NCI-H128 (cell line): ENCODE results near the gene DMAP1.

Source experiments
- DNase-seq: peaks from one replicate; lab custom pipeline; 2025; ENCODE audit not compliant: unreplicated experiment; lab: John Stamatoyannopoulos, UW

Gene DMAP1

DNA sequence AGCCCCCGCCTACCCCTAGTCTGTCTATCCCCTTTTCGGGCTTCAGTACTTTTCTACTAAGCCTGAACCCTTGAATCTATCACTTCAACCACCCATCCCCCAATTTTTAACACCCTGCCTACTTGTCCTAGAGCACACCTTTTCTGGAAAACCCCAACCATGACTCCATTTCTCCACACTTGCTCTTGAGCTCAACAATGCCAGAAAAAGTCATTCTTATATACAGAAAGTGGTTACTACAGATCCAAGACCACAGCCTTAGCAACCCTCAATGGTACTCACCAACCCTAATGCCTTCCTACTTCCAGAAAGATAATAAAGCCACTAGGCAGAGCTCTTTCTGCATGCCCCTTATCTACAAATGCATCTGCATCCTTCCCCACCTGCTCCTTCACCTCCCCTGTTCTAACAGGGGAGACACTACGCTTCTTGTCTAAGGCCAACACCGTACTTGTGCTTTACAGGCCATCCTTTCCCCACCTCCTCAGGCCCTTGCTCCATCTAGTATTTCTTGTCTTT, 41.2 kb downstream of the DMAP1 start:
- no peak for DNase-seq

- no peak for DNase-seq
Observed at GRCh38 chr1:44256762-44257554, 43.7 kb downstream of the DMAP1 start.

DNA sequence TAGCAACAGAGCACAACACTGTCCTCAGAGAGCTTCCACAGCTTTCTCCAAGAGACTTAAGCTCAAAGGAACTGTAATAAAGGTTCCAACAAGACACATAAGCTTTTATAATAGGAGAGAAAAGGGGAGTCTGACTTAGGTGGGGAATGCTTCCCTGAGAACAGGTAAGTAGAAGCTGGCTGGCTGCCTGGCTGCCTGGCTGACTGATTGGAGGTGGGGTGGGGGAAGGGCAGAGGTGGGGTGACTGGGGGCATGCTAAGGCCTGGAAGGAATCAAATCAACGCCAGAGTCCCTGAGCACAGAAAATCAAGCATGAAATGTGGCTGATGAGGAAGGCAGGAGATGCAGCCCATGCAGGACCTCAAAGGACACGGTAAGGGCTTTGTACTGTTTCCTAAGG, 45.8 kb downstream of the DMAP1 start:
- DNase-seq = no peak

DNA sequence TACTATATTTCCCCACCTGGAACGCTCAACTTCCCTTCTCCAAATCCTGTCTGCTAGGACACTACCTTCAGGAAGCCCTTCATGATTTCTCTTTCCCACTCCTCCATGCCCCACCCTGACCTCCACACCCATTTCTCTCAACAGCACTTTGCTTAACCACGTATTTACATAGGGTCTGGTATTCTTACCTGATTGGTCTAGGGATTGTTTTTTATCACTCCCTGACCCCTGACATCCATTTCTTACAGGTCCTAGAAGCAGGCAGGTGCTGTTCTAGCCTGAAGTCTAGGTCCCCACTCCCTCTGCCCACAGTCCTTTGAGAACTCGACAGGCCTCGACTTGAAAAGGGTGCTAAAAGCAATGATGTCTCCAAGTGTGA, 47.5 kb downstream of the DMAP1 start:
- no peak for DNase-seq

DNA sequence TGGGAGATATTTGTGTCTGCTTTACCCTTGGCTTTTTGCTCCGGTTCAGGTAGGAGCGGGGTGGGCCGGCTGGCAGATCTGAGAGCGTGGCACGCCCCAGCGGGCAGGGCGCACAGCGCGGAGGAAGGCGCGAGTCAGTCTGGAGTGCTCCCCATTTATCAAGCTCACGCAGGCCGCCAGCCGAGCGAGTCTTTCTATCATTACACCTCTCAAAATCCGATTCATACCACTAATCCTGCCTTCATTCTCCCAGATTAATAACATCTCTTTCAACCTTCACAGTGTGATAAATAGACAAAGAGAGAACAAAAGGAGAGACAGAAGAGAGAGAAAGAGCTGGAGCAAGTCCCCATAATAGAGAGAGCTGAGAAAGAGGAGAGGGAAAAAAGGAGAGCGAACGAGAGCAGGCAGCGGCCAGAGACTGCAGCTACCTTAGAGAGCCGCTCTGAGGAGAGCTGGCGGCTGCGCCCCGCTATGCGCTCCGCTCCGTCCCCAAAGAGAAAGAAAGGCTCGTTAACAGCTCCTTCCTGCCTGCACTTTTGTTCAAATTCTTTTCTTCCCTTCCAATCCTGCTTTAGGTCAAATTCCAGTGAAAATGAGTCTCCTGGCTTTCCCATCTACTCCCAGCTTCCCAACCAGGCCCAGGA, 48.0 kb downstream of the DMAP1 start:
- no peak for DNase-seq

- no peak for DNase-seq
Observed at GRCh38 chr1:44261962-44262361, 48.7 kb downstream of the DMAP1 start.

DNA sequence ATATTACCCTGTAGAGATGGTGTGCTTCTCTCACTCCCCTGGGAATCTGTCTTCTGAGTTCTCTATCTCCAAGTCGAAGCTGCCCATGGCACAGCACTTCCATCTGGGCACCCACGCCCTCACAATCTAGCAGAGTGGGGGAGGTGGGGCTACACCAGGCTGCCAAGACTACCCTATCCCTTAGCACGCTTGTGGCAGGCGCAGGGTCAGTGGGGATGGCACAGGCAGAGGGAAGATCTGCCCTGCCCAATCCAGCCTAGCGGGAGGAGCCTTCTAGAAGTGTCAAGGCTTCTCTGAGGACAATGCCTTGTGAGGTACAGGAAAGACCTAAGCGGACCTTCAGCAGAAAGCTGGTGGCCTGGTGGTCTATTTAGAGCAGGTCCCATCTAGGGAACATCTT, 49.1 kb downstream of the DMAP1 start:
- DNase-seq = no peak

- DNase-seq = no peak
Observed at GRCh38 chr1:44262816-44263567, 49.7 kb downstream of the DMAP1 start.

- no peak for DNase-seq
Observed at GRCh38 chr1:44263568-44264450, 50.5 kb downstream of the DMAP1 start.

- DNase-seq = no peak
Observed at GRCh38 chr1:44264451-44264771, 51.1 kb downstream of the DMAP1 start.

GRCh38 chr1:44265656-44266358, 52.5 kb downstream of the DMAP1 start:
- DNase-seq = no peak

GRCh38 chr1:44266400-44267344, 53.4 kb downstream of the DMAP1 start:
- no peak for DNase-seq

- no peak for DNase-seq
Observed at GRCh38 chr1:44267438-44267837, 54.2 kb downstream of the DMAP1 start.

DNA sequence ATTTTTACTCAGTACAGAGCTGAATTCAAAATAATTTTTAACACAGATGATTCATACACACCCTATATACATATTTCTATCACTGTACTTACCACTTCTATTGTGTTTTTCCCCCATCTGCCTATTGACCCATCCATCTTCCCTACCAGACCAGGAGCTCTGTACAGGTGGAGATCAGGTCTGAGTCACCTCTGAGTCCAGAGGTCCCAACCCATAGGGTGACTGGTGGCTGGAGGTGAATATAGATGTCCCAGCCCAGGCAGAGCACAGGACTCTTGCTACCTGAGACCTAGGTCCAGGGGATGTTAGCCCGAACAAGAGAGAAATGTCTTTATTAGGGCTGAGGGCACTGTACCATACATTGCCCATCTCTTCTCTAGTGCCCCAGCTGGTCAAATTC, 54.8 kb downstream of the DMAP1 start:
- DNase-seq = no peak
